ENCODE data around the gene ASCL2.

- TF ChIP-seq RFX5 (IDR thresholded peaks at IDR 0.05; ENCODE audit: low read depth, low read length): no peak
- no peak for TF ChIP-seq CEBPB (IDR thresholded peaks at IDR 0.05; ENCODE audit: low read depth, low read length)
- no peak for TF ChIP-seq RAD21 (IDR thresholded peaks at IDR 0.05; ENCODE audit: low read length)
- no peak for TF ChIP-seq CTCF (conservative IDR thresholded peaks at IDR 0.05; ENCODE audit: low read depth, low read length)
- no peak for TF ChIP-seq POLR2A (IDR thresholded peaks at IDR 0.05; ENCODE audit: low read depth, low read length)
- no peak for TF ChIP-seq MAFK (IDR thresholded peaks at IDR 0.05; ENCODE audit: low read depth, low read length)
- TF ChIP-seq NFE2L2 (IDR thresholded peaks at IDR 0.05; ENCODE audit: low read depth, low read length): no peak
- TF ChIP-seq MAZ (IDR thresholded peaks at IDR 0.05; ENCODE audit: borderline replicate concordance, low read depth, low read length): no peak
These were observed 36.5 kb downstream of the ASCL2 start for GRCh38 chr11:2233693-2234455.

Data from IMR-90 (cell line).